AG04449 (cell line): ENCODE results near the gene TNFSF11.

Experiments
- CTCF ChIA-PET: fragments of 350-600 bp; formaldehyde crosslinking; extraction: SDS; loops from one replicate; lab custom pipeline; 2021; ENCODE audit warnings: antibody characterized with exemption; lab: Yijun Ruan, JAX
- POLR2A ChIA-PET: fragments of 400-600, 350-600 bp; formaldehyde crosslinking; extraction: SDS; loops from one replicate; lab custom pipeline; 2020; ENCODE audit warnings: antibody characterized with exemption, inconsistent platforms; lab: Yijun Ruan, JAX
- DNase-seq: peaks from one replicate; pipeline ENCODE4 v3.0.0-alpha.2; 2010; ENCODE audit warnings: low read depth, low spot score
- H3K4me3 ChIP-seq: 2 replicates; pipeline ENCODE4 v1.5.1; 2011; ENCODE audit warnings: low read depth, mild to moderate bottlenecking, control low read depth, low read length
- CTCF ChIP-seq: IDR thresholded peaks from one replicate; pipeline ENCODE4 v1.5.1; 2011; ENCODE audit warnings: mild to moderate bottlenecking, moderate library complexity, low read length, control low read depth, inconsistent platforms; ENCODE audit not compliant: insufficient read depth; ENCODE audit errors: missing control alignments

The TNFSF11 gene

GRCh38 chr13:42628666-42629065 is 54.7 kb downstream of the TNFSF11 start:
- ChIA-PET CTCF (no interaction called here), POLR2A (no interaction called here)
- no peak for TF ChIP-seq CTCF
- no peak overlapping the region for H3K4me3 ChIP-seq
- DNase-seq = no peak

- TF ChIP-seq CTCF = no peak
- DNase-seq = no peak
- POLR2A ChIA-PET = no interaction called here
- H3K4me3 ChIP-seq = no peak overlapping the region
- CTCF ChIA-PET = no interaction called here
Observed at GRCh38 chr13:42631181-42631580, 57.2 kb downstream of the TNFSF11 start.

GRCh38 chr13:42633495-42633894 is 59.5 kb downstream of the TNFSF11 start:
- H3K4me3 ChIP-seq = no peak overlapping the region
- no peak for TF ChIP-seq CTCF
- no peak for DNase-seq
- ChIA-PET POLR2A (no interaction called here), CTCF (no interaction called here)

GRCh38 chr13:42638101-42638500 is 64.1 kb downstream of the TNFSF11 start:
- CTCF ChIA-PET = no interaction called here
- DNase-seq = no peak
- no peak overlapping the region for H3K4me3 ChIP-seq
- no peak for TF ChIP-seq CTCF
- POLR2A ChIA-PET = no interaction called here

- DNase-seq = no peak
- TF ChIP-seq CTCF = no peak
- POLR2A ChIA-PET = no interaction called here
- CTCF ChIA-PET = interaction anchor here (1.1 kb wide), 1 partner anchor 44 kb away, joined by 4 read pairs; no protein-coding TSS in a partner anchor
- H3K4me3 ChIP-seq = no peak overlapping the region
Observed at GRCh38 chr13:42638886-42639285, 64.9 kb downstream of the TNFSF11 start.

- no peak for DNase-seq
- TF ChIP-seq CTCF = no peak
- ChIA-PET CTCF (interaction anchor here (1.5 kb wide), 1 partner anchor 47 kb away, joined by 3 read pairs; no protein-coding TSS in a partner anchor), POLR2A (no interaction called here)
- no peak overlapping the region for H3K4me3 ChIP-seq
Observed at GRCh38 chr13:42643076-42643475, 69.1 kb downstream of the TNFSF11 start.
